GM18868 (cell line): ENCODE data around the gene HECW1.
"Not testable (repeated sequence)": the region's sequence is repeated elsewhere in the genome, so short reads cannot be mapped to it uniquely, and the experiment has no call there.

ENCODE experiments used
- ATAC-seq: cut with Tn5 transposase; IDR thresholded peaks from one replicate; pipeline ENCODE4 v1.9.1; 2021; ENCODE audit warnings: mild to moderate bottlenecking, moderate library complexity; ENCODE audit not compliant: unreplicated experiment

Gene HECW1

DNA sequence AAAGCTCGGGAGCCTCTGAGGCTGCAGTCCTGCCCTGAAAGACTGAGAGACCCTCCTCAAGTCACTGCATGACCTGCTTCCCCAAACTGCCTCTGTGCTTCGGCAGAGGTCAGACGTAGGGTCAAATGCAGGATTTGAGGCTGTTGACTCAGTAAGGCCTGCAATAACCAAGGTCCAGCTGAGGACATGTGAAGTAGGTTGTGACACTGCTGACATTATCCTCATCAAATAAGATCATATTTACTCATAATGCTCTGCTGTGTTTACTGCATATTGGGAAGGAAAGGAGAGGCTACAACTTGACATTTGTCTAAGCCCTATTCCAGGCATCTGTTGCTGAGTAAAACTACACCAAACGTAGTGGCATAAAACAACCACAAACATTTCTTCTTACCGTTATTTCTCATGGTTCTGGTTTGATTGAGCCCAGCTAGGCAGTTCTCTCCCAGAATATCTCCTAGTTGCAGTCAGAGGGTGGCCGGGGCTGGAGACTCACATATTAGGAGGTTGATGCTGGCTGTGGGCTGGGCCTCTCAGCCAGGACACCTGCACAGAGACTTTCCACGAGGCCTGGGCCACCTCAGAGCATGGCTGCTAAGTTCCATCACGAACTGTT is 348.4 kb downstream of the HECW1 start:
- ATAC-seq = no peak

GRCh38 chr7:43461349-43462024 is 349.0 kb downstream of the HECW1 start:
- ATAC-seq = no peak

DNA sequence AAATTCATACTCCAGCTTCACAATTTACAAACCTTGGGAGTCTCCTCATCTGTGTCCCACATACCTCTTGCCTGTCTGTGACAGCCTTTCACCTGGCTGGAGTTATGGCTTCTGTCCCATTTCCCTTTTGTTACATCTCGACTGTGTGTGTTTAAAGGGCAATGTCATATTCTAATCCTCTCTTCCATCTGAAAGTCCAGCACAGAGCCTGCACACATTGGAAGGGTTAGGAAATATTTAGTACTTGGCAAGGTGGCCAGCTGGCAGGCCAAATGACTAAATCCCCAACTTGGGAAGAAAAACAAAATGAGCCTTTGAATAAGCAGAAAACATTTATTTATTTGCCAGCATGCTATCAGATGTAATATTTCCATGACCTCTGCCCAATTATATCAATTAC is 350.4 kb downstream of the HECW1 start:
- no peak for ATAC-seq

DNA sequence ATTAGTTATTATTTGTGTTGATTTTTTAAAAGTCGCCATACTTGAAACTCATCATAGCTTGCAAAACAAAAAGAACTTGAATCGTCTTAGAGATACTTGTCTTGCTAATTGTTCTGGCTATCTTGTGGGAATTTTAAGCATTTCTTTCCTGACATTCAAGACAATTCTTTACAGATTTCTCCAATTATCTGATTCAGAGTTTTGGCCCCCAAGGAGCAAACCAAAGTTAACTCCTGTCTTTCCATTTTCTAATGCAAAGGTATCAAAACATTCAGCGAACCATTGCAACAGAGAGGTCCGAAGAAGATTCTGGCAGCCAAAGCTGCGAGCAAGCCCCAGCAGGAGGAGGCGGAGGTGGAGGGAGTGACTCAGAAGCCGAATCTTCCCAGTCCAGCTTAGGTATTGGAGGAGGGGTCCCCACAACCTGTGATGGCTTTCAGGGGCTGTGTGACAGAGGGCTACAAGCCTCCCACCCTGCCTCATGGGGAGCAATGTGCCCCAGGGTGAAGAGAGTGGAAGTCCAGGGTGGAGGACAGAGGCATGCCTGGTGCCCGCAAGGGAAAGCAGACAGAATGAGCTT is 351.0 kb downstream of the HECW1 start:
- no peak for ATAC-seq

- ATAC-seq = no peak
These were observed 353.4 kb downstream of the HECW1 start for GRCh38 chr7:43465581-43466554.

GRCh38 chr7:43467406-43467805 is 355.0 kb downstream of the HECW1 start:
- ATAC-seq = no peak

DNA sequence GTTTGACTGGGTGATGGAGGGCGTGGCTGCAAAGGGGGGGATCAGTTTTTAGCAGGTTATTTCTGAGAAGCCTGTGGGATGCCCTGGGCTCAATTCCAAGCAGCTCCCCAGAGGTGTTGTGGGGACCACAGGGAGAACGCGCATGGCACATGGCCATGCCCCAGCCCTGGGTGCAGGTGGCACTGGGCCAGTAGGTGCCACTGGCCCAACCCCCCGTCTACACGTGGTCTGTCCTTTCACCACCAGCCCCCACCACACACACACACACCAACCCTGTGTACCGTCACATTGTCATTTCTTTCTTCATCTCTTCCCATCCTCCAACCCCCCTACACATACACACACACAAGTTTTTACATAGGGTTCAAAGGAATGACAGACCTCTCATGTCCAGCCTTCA is 355.4 kb downstream of the HECW1 start:
- no peak for ATAC-seq

- ATAC-seq = no peak
These were observed 356.6 kb downstream of the HECW1 start for GRCh38 chr7:43469051-43469450.

GRCh38 chr7:43470110-43470509 is 357.7 kb downstream of the HECW1 start:
- no peak for ATAC-seq

DNA sequence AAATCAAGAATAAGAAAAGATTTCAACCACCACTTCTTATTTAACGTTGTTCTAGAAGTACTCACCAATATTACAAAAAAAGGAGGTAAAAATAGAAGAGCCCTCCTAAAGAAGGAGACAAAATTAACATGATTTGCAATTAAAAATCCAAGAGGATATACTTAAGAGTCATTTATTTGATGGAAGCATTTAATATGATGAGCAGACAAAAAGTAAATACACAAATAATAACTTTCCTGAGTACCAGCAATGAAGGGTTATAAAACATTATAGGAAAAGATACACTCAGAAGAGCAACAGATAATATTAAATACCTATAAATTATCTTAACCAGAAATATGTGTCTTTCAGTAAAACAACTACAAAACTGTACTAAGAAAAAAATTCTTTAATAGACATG is 363.5 kb downstream of the HECW1 start:
- no peak for ATAC-seq

DNA sequence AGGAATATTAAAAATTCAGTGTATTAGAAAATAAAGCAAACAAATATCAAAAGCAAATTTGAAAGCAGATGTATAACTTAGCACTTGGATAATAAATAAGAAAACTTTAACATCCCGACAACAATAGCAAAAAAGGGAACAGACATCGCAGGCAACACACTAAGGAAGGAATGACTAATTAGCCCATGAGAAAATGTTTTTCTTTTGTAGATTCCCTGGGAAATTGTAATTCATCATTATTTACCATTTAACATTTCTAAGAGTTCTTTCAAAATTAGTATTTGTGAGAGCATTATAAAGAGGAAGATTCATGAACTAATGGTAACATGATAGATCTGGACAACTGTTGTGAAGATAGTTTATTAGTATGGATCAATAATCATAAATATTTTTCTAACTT is 364.4 kb downstream of the HECW1 start:
- no peak for ATAC-seq

DNA sequence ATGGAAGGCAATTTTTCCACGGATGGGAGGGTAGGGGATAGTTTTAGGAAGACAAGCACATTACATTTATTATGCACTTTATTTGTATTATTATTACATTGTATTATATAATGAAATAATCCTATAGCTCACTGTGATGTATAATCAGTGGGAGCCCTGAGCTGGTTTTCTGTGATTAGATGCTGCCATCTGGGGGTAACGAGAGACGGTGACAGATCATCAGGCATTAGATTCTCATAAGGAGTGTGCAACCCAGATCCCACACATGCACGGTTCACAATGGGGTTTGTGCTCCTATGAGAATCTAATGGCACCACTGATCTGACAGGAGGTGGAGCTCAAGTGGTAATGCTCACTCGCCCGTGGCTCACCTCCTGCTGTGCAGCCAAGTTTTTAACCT is 366.6 kb downstream of the HECW1 start:
- ATAC-seq = peak; percentile 50

GRCh38 chr7:43479543-43479942 is 367.1 kb downstream of the HECW1 start:
- no peak for ATAC-seq

GRCh38 chr7:43480581-43480980 is 368.1 kb downstream of the HECW1 start:
- no peak for ATAC-seq

DNA sequence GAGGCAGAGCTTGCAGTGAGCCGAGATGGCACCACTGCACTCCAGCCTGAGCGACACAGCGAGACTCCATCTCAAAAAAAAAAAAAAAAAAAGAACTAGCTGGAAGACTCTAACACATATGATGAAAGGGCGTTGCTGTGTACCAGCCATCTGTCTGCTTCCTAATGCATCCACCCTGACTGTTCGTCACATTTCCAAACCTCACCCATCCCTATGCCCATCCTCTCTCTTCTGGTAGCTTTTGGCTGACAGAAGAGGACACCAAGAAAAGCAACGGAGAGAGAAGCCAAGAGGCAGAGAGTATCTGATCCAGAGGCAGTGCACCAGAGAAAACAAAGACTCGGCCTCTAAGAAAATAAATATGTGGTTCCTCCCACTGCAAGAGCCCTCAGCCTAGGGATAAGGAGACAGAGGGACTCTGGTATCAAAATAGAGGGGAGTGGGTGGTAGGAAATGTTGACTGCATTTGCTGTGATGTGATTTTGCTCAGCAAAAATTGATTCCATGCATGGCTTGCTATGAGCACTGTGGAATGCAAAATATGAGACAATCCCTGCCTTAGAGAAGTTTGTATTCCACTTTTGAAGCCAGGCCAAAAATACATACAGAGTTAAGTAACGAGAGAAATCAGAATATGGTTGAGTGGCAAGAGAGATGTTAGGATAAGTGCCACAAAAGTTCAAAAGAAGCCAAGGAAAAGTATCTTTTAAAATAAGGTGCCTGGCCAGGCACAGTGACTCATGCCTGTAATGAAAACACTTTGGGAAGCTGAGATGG is 369.6 kb downstream of the HECW1 start:
- no peak for ATAC-seq

DNA sequence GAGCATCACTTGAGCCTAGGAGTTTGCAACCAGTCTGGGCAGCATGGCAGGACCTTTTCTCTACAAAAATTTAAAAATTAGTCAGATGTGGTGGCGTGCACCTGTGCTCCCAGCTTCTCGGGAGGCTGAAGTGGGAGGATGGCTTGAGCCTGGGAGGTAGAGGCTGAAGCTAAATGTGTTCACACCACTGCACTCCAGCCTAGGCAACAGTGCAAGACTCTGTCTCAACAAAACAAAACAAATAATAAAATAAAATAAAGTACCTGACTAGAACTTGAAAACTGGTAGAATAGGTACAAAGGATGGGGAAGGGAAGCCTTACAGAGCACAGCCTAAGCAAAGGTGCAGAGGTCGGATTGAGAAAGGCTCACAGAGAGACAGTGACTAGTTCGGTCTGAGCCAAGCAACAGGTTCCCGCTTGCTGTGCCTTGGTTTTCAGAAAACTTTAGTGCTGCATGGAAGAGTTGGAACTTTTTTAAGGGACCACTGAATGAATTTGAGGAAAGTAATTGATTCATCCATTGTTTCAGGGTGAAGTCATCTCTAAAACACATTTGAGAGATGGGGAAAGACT is 370.3 kb downstream of the HECW1 start:
- no peak for ATAC-seq

GRCh38 chr7:43484678-43485395 is 372.4 kb downstream of the HECW1 start:
- ATAC-seq = no peak

DNA sequence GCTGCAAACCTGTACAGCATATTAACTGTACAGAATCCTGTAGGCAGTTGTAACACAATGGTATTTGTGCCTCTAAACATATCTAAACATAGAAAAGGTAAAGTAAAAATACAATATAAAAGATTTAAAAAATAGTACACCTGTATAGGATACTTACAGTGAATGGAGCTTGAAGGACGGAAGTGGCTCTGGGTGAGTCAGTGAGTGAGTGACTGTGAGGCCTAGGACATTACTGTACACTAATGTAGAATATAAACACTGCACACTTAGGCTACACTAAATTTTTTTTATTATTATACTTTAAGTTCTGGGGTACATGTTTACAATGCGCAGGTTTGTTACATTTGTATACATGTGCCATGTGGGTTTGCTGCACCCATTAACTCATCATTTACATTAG is 373.1 kb downstream of the HECW1 start:
- no peak for ATAC-seq

GRCh38 chr7:43486008-43486407 is 373.6 kb downstream of the HECW1 start:
- ATAC-seq = not testable (repeated sequence)

DNA sequence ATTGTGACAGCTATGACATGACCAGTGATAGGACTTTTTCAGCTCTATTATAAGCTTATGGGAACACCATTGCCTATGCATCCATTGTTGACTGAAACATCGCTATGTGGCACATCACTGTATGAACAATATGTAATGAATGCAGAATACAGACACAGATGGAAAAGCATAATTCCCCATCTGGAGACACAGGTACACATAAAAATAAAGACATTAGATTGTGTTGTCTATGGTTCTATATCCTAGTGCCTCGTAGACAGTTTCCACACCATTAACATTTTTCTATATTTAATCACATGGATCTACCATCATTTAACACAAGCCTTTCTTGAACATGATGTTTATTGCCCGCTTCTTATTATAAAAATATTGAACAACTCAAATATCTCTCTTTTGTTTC is 374.2 kb downstream of the HECW1 start:
- ATAC-seq = no peak
